ENCODE data around the gene URB2.

Gene URB2

DNA sequence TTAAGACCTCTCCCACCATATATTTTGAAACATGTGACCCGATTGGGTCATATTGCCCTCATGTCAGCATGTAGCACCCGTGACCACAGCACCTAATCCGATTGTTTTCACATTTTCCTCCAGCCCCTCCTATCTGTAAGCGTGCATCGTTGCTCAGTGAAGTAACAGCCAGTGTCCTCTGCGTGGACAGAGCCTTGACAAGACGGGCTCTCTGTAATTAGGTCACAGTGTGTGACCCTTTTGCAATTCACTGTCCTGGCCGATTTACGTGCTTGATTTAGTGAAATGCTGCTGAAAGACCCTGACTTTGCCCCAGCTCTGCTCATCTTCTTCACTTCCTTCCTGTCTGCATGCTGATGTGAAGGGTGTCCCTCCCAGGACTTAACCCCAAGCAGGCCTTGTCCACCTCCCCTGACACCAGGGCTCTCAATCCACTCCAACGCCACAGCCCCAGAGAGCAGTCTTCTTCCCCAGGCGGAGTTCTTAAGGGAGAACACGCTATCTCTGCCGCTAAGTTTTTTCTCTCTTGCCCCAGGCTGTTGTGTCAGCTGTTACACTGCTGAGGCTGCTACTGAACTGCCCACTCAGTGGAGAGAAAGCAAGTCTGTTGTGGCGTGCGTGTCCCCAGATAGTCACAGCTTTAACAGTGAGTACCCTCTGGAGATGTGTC is 19.4 kb downstream of the URB2 start:
- no peak for DNase-seq

DNA sequence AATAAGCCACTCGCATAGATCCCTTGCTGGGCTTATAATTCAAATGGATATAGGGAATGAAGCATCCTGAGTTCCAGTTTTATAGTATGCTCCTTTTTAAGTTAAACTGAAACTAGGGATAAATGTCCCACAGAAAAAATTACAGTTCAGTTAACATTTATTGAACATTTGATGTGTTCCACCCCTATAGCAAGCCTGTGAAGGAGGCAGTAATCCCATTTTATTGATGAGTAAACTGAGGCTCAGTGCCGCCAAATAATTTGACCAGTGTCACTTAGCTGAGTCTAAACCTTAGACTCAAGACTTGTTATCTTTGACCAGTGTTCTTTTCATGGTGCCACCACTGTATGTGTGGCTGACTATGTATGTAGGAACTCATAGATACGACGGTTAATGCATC is 22.4 kb downstream of the URB2 start:
- no peak for DNase-seq

DNA sequence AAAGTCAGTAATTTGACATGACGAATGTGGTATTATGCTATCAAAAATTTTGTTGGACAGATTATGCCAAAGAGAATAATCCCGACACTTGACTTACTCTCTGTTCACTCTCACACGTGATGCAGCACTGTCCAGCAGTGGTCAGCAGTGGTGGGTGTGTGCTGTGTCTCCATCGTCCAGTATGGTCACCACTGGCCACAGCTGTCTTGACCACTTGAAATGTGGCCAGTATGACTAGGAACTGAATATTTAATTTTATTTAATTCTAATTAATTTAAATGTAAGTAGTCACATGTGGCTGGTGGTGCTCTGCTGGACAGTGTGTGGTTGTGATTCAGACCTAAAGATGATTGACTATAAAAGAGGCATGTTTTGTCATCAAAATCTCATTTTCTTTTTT is 24.0 kb downstream of the URB2 start:
- no peak for DNase-seq

DNA sequence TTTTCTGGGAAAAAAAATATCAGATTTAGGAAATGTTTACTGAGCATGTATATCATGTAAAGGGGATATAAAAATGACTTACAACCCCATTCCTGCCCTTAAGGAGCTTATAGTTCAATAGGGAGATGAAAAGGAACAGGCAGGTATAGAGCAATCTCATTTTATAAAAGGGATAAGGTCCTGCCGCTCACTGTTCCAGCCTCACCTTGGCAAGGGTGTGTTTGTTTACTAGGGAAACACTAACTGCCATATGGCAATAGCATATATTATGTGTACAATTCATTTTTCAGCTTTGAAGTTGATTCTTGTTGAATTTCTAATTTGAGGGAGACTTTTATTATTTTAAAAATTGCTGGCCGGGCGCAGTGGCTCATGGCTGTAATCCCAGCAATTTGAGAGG is 25.5 kb downstream of the URB2 start:
- DNase-seq = no peak

DNA sequence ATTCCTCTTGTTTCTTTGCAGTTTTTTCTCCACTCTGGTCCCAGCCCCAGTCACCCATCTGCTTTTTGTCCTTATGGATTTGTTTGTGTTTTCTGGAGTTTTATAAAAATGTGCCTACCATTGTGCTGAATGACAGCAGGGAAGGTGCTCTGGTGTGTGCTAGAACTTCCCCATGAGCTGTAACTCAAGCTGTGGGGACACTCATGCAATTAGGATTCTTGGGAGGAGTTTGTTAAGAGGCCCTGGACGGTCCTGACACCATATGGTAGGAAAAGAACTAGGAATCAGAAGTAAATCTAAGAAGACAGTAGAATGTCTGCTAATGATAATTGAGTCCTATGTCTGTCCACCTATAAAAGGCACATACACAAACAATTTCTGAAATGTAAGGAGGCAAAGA is 27.4 kb downstream of the URB2 start:
- DNase-seq = no peak

DNA sequence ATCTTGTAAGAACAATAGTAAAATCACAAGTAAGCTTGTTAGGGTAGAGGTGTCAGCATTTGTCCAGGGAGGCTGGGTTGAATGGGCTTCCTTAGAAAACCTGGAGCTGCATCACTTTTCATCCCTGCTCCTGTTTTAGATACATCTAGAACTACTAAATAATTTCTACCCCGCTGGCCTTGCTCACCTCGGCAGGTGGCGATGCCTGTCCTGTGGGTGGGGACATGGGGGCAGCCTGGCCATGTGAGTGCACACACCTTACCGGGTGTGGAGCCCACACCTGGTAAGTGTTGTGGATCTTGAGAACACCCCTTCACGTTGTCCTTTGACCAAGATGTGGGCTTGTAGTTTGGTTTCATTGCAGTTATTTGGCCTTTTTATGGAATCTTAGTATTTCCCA is 29.7 kb downstream of the URB2 start:
- no peak for DNase-seq

DNA sequence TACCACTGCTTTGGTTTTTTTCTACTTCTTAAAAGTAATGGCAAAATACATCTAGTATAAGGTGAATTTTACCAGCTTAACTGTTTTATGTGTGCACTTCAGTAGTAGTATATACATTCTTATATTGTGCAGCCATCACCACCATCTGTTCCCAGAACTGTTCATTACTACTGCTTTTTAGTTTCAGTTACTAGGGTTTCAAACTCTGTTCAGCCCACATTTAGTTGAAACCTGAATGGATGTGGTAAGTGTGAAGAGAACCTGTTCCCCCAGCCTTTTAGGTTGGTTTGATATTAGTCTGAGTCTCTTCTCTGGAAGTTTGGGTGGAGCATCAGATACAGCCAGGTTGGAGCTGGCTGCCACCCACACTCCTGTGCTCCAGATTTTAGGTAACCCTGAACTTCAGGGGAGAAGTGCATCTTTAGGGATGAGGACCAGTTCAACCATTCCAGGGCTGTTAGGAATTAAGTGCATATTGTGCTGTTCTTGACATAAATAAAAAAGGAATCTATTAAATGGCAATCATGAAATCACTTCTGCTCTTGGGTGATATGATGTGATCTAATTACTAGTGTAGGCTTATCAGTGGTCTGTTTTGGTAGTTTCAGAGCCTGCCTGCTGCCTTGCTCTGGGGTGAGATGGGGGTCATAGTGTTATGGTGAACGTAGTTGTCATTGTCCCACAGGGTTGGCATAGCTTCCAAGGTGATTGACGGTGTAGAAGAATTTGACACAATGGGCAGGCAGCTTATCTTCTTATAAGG is 32.1 kb downstream of the URB2 start:
- DNase-seq = no peak

DNA sequence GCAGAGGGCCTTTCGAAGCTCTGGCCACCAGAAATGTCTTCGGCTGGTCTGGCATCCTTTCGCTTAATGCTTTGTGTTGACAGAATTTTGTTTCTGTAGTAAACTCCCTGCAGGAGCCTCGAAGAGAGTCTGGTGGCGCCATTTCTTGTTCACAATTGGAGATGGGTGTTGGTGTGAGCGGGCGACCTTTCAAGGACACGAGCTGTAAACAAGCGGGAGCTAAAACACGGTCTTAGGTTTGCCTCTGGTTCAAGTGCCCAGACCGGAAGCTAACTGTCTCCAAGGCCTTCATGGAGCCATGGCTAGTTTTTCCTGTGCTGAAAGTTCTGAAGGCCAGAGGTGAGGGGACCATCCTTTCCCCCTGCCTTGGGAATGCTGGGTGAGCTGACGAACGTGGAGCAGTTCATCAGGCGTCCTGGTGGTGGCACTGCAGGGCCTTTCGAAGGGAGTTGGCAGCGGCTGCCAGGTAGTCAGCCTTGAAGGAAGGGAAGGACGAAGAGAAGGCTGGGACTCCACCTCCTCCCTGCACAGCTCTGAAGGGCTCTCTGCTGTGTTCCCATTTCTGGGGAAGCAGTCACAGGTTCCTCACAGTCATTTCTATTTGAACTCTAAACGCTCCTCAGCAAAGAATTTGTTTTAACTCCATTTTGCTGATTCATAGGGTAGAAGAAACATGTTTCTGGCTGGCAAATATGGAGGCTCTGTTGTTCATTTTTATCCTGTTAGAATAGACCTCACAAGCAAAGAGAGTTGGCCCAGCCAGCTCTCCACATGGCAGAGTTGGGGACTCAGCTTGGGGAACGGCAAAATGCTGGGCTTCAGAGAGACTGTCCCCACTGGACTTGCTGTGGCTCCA is 35.2 kb downstream of the URB2 start:
- DNase-seq = peak; percentile 47 to 80 (median 67)

DNA sequence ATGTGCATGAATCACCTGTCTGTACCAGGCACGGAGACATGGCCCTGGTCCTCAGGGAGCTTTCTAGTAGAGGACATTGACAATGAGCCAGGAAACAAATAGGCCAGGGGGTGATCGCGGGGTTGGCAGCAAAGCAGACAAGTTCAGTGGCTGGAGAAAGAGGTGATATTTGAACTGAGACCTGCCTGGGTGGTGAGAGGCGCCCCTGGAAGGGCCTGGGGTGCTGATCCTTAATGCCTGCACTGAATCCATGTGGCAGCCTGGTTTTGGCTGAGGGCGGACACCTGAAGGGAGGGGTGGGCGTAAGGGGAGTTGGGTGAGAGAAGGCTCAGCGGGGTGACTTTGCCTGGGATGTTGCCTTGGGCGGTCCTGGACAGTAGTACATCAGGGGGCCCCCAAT is 35.9 kb downstream of the URB2 start:
- no peak for DNase-seq

DNA sequence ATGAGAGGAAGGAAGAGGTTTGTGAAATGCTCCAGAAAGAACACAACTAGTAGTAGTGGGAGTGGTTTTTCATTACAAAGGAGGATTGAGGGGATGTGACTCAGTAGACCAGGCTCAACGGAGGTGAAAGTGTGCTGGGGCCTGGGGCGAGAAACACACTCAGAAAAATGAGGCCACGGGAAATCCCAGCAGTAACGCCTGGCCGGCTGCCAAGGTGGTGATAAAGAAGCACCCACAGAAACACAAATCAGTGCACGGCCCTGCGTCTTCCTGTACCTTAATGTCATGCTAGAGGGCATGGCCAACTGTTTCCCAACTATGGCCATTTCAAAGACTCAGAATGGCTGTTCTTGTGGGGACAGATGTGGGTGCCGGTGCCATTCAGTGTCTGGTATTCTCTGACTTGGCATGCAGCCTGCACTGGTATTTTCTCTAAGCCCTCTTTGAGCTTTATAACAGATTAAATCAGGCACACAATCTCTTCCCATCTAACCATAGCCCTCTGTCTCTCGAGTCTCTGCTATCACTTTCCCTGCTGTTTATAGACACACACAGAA is 38.2 kb downstream of the URB2 start:
- DNase-seq = no peak

DNA sequence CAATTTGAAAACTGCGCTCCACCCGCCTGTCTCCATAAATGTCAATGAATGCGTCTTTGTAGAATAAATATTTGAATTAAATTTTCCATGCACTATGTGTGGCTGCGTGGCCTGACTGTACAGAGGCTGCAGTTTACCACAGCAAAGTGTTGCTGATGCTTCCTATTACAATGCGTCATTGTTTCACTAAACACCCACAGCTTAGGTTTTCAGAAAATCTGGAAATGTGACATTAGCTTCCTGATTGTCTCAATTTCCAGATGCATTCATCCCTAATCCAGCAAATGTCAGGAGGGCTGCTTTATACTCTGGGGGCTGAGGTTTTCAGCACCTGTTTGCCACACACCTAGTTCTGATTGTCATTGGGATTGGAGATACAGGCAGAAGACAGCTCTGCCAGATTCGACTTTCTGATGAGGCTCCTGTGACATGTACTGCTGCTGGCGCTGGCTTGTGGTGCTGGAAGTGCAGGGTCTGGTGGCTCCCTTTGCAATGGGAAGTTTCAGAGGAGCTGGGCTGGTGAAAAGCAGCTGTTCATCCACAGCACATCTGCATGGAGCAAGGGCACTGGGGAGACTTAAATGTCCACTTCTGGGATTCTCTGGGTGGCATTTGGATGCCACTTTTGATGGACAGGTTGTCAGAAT is 40.0 kb downstream of the URB2 start:
- DNase-seq = no peak

DNA sequence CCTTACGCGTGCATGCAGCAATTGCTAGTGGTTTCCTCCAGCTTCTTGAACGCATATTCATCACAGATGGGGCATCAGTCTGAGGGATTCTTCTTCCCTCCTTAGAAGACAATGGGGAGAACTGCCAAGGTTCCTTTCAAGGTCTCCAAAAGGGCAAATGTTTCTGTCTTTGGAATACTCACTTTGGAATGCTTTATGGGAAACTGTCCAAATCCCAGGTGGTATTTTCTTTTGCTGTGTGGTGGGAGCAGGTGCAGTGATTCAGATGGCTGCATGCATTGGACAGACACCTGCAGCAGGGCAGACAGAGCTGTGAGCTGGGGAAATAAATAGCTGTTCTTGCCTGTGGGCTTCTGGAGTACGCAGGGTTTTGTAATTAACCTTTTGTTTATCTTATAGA is 40.5 kb downstream of the URB2 start:
- peak in 2 of 3 experiments; percentile 23 to 69 for DNase-seq

DNA sequence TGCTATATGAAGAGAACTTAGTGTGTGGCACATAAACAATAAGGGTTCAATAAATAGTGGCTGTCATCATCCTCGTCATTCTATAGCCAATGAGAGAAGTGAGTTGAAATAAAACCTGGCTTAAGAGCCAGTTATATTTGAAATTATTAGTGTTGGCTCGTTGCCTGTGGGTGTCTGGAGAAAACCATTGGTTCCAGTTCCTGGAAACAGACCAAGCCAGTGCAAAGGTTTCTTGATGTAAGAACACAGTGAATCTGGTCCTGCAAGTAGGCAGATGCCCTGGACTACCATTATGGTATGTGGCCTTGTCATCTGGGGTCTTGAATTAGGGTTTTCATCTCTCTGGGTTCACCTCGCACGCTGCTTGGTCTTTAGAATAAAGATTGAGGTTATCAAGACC is 43.3 kb downstream of the URB2 start:
- no peak for DNase-seq

DNA sequence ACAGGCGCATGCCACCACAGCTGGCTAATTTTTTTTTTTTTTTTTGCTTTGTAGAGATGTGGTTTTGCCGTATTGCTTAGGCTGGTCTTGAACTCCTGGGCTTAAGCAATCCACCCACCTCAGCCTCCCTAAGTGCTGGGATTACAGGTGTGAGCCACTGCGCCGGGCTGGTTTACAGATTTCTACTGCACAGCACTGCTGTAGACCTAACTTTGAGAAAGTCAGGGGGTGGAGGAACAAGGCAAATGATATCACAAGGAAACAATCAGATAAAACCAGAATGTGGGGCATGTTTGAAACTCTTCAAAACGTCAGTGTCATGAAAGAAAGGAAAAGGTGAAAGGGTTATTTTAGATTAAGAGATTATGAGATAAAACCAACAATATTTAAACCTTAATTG is 45.3 kb downstream of the URB2 start:
- no peak for DNase-seq

DNA sequence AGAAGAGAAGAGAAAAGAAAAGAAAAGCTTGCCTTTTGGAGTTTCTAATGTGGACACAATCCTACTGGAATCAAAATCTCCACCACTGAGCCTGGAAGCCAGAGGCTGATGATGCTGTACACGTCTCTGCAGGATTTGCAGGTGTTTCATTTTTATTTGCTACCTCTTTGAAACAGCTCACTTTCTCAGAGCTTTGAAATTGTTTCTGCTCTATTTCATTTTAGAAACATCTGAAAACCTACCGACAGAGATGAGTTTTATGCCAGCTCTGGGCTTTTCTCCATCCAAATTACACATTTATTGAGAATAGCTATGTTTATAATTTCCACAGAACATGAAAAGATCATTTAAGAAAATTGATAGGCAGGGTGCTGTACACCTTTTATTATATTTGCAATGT is 46.2 kb downstream of the URB2 start:
- no peak for DNase-seq

DNA sequence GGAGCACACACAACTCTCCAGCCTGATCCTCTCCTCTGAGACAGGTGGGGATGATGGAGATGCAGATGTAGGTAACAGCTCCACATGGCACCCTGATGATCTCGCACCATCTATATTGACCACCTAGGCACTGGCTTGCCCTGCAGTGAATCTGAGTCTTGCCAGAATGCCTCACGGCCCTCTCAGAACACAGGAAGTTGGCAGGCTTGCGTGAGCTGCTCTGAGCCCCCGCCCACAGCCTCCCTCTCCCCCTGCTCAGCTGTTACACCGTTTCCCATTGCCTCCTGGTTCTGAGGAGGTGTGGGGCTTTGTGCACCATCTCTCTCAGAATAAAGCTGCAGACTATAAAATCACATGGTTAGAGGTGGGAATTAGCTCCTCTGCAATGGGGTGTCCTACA is 48.0 kb downstream of the URB2 start:
- DNase-seq = no peak

DNA sequence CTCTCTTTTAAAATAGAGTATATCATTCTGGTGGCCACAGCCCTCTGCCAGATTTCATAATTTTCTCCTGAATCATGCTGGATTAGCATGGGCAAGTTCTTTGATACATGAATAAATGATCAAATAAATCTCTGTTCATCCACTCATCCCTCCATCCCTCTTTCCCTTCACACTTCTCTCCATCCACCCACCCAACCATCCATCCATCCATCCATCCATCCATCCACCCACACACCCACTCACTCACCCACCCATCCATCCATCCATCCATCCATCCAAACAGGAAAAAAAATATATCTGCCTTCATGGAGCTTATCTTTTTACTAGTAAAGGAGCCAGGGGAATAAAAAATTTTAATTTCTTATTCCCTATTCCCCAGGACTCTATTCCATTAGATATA is 49.3 kb downstream of the URB2 start:
- DNase-seq = no peak

DNA sequence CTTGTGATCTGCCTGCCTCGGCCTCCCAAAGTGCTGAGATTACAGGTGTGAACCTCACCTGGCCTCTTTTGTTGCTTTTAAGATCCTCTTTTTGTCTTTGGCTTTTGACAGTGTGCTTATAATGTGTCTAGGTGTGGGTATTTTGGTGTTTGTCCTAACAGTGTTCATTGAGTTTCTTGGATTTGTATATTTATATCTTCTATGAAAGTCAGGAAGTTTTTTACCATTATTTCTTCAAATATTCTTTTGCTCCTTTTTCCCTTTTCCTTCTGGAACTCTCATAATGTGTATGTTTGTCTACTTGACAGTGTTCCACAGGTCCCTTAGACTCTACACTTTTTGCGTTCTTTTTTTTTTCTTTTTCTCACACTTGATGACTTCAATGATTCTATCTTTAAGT is 59.1 kb downstream of the URB2 start:
- no peak for DNase-seq

DNA sequence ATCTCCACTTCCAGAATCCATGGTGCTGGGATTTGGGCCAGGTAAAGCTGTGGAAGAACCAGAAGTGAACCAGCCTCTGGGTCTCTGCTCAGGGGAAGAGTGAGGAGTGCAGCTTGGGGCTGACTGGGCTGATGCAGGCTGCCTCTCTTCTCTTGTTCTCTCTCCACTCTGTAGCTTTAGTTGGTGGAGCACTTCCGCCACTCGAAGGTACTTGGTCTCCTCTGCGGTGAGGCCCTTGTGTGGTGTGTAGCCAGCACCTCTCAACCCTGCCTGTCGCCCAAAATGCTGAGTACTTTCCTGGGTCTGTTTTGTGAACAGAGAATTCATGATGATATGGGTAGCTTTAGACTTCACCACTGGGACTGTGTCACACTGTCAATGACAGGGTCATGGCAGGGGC is 63.2 kb downstream of the URB2 start:
- DNase-seq = no peak

DNA sequence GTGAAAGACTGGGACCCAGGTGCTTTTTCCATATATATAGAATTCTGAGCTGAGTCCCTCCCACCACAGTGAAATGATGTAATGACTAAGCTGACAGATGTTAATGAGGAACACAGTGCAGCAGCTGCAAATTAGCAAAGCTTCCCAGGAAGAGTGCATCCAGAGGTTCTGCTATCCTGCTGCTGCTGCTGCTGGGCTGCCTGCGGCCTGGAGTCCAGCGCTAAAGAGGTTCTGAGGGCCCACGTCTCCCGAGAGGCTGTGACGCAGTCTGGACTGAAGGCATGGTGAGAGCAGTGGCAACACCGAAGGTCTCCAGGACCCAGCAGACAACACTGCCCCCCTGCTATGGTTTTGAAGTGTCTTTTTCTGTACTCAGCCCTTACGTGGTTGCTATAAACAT is 63.9 kb downstream of the URB2 start:
- DNase-seq = no peak

DNA sequence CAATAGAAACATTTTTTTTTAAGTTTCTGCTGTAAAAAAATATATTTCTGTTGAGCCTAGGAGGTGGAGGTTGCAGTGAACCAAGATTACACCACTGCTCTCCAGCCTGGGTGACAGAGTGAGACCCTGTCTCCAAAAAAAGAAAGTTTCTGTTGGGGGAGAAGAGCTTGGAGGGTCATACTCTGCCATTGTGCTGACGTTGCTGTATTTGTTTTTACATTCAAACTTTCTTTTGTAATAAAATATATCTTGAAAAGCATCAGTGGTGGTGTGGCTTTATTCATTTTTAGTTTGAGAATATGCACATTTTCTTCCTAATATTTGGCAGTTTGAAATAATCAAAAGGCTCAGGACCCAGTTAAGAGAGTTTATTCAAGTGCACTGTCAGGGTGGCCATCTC is 64.6 kb downstream of the URB2 start:
- DNase-seq = no peak

DNA sequence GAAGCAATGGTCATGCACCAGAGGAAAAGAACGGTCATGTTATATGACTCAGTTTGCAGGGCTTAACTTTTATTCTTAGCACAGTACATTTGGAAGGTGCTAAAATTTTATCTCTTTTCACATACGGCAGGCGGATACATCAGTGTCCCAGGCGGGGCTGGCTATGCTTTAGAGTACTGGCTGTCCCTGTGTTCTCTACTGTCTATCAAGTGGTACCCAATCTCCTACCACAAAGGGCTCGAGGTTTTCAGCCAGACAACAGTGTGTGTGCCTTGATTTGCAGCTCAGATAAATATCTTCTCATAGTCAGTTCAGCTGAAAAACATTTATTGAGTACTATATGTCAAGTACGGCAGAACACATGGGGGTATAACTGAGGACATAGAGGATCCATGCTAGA is 65.3 kb downstream of the URB2 start:
- DNase-seq = no peak
